Muscle of leg (tissue), 11 donors: Measurements from ENCODE around the gene PER2. TPM values are rescaled to one million over a fixed set of nuclear protein-coding genes. Genes with fewer than 3 reads are reported as not detected.

Experiments
- DNase-seq: peaks from one replicate; pipeline ENCODE4 v3.0.0; 2013
- H3K27ac ChIP-seq: one replicate; pipeline ENCODE4 v1.5.1; 2013; ENCODE audit warnings: mild to moderate bottlenecking, low read length, control low read depth
- H3K27me3 ChIP-seq: one replicate; pipeline ENCODE4 v1.6.1; 2013; ENCODE audit warnings: low read length; ENCODE audit not compliant: control insufficient read depth, insufficient read depth
- H3K36me3 ChIP-seq: one replicate; pipeline ENCODE4 v1.6.1; 2013; ENCODE audit warnings: low read length; ENCODE audit not compliant: control insufficient read depth, insufficient read depth
- H3K4me1 ChIP-seq: one replicate; pipeline ENCODE4 v1.6.1; 2013; ENCODE audit warnings: low read length; ENCODE audit not compliant: control insufficient read depth, insufficient read depth
- H3K4me3 ChIP-seq: one replicate; pipeline ENCODE4 v1.5.1; 2013; ENCODE audit warnings: low read length, control low read depth
- H3K9me3 ChIP-seq: replicated peaks from 2 replicates; pipeline ENCODE4 v1.6.1; 2013; ENCODE audit warnings: low read depth, low read length; ENCODE audit not compliant: control insufficient read depth
- WGBS: methylation state at CpG from one replicate; pipeline ENCODE4 v1.1.5; 2013; ENCODE audit warnings: missing lambda C conversion rate; ENCODE audit not compliant: insufficient coverage; 5-methylcytosine and 5-hydroxymethylcytosine counted together
- polyA plus RNA-seq, 8 donors: library from polyadenylated mRNA; unstranded; fragments of 120-200 nt; gene quantifications; one replicate each; pipeline versions ENCODE4 v1.2.1 to v1.2.3, GENCODE V29; 2013; ENCODE audit warnings: inconsistent platforms in 1 of 8, low replicate concordance in 1 of 8; ENCODE audit not compliant: insufficient read length in 8 of 8, insufficient read depth in 1 of 8
- total RNA-seq: library from RNA; stranded (reverse); fragments of 120-200 nt; gene quantifications from one replicate; pipeline ENCODE4 v1.2.4, GENCODE V29; 2013

The PER2 gene
- total and polyA plus RNA-seq, 9 donors = 2.8 to 6.5 (median 4.2) TPM

- Histone ChIP-seq H3K27ac (peak within 1 kb of the TSS; percentile 93), H3K9me3 (no peaks in the 10 kb centered on the region), H3K27me3 (peaks cover 45% of the 10 kb centered on the region), H3K4me3 (peak within 1 kb of the TSS; percentile 39), H3K36me3 (peaks cover 1% of the 10 kb centered on the region), H3K4me1 (peaks cover 38% of the 10 kb centered on the region)
- WGBS = under 1% methylated on average over 91 of the region's 105 CpGs
- peak; percentile 97 for DNase-seq
Observed at GRCh38 chr2:238239863-238240756, 48.3 kb downstream of the PER2 start, which contains the start of gene HES6. HES6 (minus strand) TSS chr2:238240038; CDS start chr2:238239905, 133 bp downstream.

GRCh38 chr2:238239543-238239862, 48.9 kb downstream of the PER2 start:
- Histone ChIP-seq H3K4me3 (peak overlapping the region; percentile 39), H3K36me3 (no peaks in the 10 kb centered on the region), H3K27me3 (peaks cover 46% of the 10 kb centered on the region), H3K4me1 (peaks cover 39% of the 10 kb centered on the region), H3K27ac (no peak overlapping the region), H3K9me3 (no peaks in the 10 kb centered on the region)
- WGBS = under 1% methylated on average over 42 of the region's 43 CpGs
- no peak for DNase-seq

GRCh38 chr2:238238766-238239542, 49.5 kb downstream of the PER2 start:
- peaks cover 47% of the 10 kb centered on the region for H3K27me3 ChIP-seq
- peak; percentile 46 for DNase-seq
- no peaks in the 10 kb centered on the region for H3K36me3 ChIP-seq
- WGBS = 13% methylated on average over 74 of the region's 75 CpGs
- H3K4me1 ChIP-seq = peaks cover 41% of the 10 kb centered on the region
- no peaks in the 10 kb centered on the region for H3K9me3 ChIP-seq
- peak overlapping the region; percentile 39 for H3K4me3 ChIP-seq
- H3K27ac ChIP-seq = no peak overlapping the region

DNA sequence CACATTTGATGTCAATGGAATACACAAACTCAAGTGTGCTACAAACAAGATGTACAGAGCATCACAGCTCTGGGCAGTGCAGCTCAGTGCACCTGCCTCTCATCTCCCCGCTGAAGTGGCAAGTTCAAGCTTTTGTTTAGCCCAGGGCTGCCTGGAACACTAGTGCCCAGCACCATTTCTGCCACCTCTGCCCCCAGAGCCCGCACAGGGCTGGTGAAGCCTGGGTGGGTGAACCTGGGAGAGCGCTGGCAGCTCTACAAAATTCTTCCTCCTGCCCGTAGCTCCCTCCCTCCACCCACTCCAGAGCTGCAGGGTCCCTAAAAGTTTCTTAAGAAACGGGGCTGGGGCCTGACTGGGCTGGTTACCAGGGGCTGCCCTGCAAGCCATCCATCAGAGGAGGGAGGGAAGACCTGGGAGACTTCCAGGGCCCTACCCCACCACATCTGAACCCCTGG, 50.1 kb downstream of the PER2 start:
- H3K4me3 ChIP-seq = no peak overlapping the region
- peaks cover 47% of the 10 kb centered on the region for H3K27me3 ChIP-seq
- no peak overlapping the region for H3K27ac ChIP-seq
- no CpG with 5 or more reads among the region's 5 CpGs for WGBS
- peaks cover 36% of the 10 kb centered on the region for H3K4me1 ChIP-seq
- H3K36me3 ChIP-seq = no peaks in the 10 kb centered on the region
- no peak for DNase-seq
- no peaks in the 10 kb centered on the region for H3K9me3 ChIP-seq

GRCh38 chr2:238237431-238238135, 50.8 kb downstream of the PER2 start:
- H3K36me3 ChIP-seq = no peaks in the 10 kb centered on the region
- H3K9me3 ChIP-seq = no peaks in the 10 kb centered on the region
- peaks cover 29% of the 10 kb centered on the region for H3K4me1 ChIP-seq
- peaks cover 47% of the 10 kb centered on the region for H3K27me3 ChIP-seq
- no peak for DNase-seq
- 80% methylated on average over 6 of the region's 11 CpGs for WGBS
- H3K4me3 ChIP-seq = no peak overlapping the region
- no peak overlapping the region for H3K27ac ChIP-seq

- H3K4me1 ChIP-seq = peaks cover 24% of the 10 kb centered on the region
- H3K9me3 ChIP-seq = no peaks in the 10 kb centered on the region
- 85% methylated on average over 3 of the region's 4 CpGs for WGBS
- H3K27me3 ChIP-seq = peaks cover 49% of the 10 kb centered on the region
- no peak overlapping the region for H3K4me3 ChIP-seq
- H3K27ac ChIP-seq = no peak overlapping the region
- DNase-seq = peak; percentile 1
- H3K36me3 ChIP-seq = no peaks in the 10 kb centered on the region
Observed at GRCh38 chr2:238236571-238236970, 51.8 kb downstream of the PER2 start.

DNA sequence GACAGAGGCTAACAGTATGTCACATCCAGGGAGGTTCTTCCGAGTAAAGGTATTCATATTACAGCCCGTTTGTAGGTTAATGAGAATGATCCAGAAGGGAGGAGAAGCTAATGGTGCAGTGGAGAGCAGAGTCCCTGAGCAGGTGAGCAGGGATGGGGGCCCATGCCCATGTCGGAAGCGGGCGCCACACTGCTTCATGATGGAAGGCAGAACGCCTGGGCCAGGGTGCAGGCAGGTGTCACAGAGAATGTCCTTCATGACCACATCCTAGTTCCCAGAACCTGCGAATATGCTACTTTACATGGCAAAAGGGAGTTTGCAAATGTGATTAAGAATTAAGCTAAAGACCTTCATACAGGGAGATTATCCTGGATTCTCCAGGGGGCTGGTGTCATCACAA, 52.6 kb downstream of the PER2 start:
- no peak for DNase-seq
- Histone ChIP-seq H3K4me3 (no peak overlapping the region), H3K27me3 (peaks cover 49% of the 10 kb centered on the region), H3K9me3 (no peaks in the 10 kb centered on the region), H3K4me1 (peaks cover 25% of the 10 kb centered on the region), H3K36me3 (no peaks in the 10 kb centered on the region), H3K27ac (no peak overlapping the region)
- WGBS = 95% methylated on average over 4 of the region's 7 CpGs

DNA sequence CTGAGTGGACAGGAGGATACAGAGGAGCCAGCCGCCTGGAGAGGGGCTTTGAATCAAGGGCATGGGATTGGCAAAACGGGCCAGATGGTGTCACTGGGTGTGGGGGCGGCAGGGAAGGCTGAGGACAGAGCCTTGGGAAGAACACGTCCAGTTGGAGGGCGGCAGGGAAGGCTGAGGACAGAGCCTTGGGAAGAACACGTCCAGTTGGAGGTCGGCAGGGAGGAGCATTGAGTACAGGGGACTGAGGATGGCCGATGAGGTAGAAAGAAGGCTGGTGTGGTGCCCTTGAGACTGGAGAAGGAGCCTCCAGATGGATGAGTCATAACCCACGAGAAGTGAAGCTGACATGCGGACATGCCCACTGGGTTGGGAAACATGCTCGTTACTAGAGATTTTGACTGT, 53.1 kb downstream of the PER2 start:
- Histone ChIP-seq H3K9me3 (no peaks in the 10 kb centered on the region), H3K27ac (no peak overlapping the region), H3K27me3 (peaks cover 46% of the 10 kb centered on the region), H3K4me3 (no peak overlapping the region), H3K4me1 (peaks cover 25% of the 10 kb centered on the region), H3K36me3 (no peaks in the 10 kb centered on the region)
- DNase-seq = no peak
- WGBS = 66% methylated on average over 11 of the region's 11 CpGs

DNA sequence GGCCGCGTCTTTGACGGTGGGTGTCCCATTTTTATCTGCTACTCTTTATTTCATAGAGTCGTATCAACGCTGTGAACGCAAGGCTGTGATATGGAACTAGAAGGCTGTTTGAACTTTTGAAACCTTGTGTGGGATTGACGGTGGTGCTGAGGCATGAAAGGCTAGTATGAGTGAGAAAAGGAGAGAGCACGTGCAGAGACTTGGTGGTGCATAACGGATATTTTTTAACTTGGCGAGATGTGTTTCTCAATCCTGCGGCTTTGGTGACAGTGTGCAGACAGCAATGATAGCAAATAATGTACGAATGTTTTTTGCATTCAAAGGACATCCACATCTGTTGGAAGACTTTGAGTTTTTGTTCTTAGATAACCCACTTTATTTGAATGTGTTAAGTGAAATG, 54.8 kb downstream of the PER2 start:
- peaks cover 39% of the 10 kb centered on the region for H3K27me3 ChIP-seq
- no peak overlapping the region for H3K27ac ChIP-seq
- H3K4me1 ChIP-seq = peaks cover 28% of the 10 kb centered on the region
- no peak overlapping the region for H3K4me3 ChIP-seq
- 75% methylated on average over 5 of the region's 12 CpGs for WGBS
- H3K36me3 ChIP-seq = no peaks in the 10 kb centered on the region
- H3K9me3 ChIP-seq = no peaks in the 10 kb centered on the region
- no peak for DNase-seq

GRCh38 chr2:238231809-238232208, 56.6 kb downstream of the PER2 start:
- no peaks in the 10 kb centered on the region for H3K36me3 ChIP-seq
- no peak overlapping the region for H3K27ac ChIP-seq
- peaks cover 35% of the 10 kb centered on the region for H3K4me1 ChIP-seq
- 62% methylated on average over 21 of the region's 21 CpGs for WGBS
- H3K4me3 ChIP-seq = peak overlapping the region; percentile 56
- H3K9me3 ChIP-seq = no peaks in the 10 kb centered on the region
- peaks cover 22% of the 10 kb centered on the region for H3K27me3 ChIP-seq
- DNase-seq = no peak
